WI38 (cell line): Measurements from ENCODE around the gene ADGRA3.

Source experiments
- H3K4me3 ChIP-seq: 2 replicates; pipeline ENCODE4 v1.5.1; 2011; ENCODE audit warnings: low read depth, mild to moderate bottlenecking, control low read depth, low read length
- CTCF ChIP-seq: IDR thresholded peaks from 2 replicates; pipeline ENCODE4 v1.5.1; 2012; ENCODE audit warnings: low read depth, mild to moderate bottlenecking, control low read depth, low read length

Gene ADGRA3

DNA sequence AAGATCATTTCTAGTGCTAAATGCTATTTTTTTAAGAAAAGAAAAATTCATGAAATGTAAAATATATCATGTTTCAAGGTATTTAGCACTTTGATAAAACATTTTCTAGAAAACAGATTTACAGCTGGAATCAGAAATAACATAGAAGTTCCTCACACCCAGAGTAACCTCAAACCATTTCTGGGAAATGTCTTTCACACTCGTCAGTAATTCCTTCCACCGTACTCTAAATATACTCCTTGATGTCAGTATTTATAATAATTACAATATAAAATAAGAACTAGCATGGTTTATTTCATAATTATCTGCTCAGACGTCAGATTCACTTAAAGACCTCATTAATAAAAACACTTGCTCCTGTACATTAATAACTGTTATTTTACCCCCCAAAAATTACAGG, 103.9 kb downstream of the ADGRA3 start:
- H3K4me3 ChIP-seq: no peak overlapping the region
- TF ChIP-seq CTCF: no peak

- TF ChIP-seq CTCF: no peak
- no peak overlapping the region for H3K4me3 ChIP-seq
Measured at GRCh38 chr4:22410645-22411247, 105.1 kb downstream of the ADGRA3 start.

GRCh38 chr4:22408474-22408873, 107.4 kb downstream of the ADGRA3 start:
- no peak overlapping the region for H3K4me3 ChIP-seq
- no peak for TF ChIP-seq CTCF

DNA sequence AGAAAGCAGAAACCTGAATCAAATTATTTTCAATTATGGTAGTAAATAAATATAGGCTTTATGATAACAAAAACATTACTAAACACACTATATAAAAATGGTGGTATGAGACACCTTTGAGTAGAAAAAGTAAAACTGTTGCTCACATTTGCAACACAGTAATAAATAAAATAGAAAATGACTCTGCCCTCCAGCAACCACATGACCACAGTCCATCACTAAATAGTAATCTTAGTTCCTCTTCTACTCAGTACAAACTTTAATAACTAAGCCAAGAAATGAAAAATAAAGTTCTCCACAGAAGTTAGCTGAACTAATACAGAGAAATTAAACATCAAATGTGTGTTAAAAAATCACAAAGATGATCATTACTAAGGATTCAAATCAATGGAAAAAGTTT, 108.5 kb downstream of the ADGRA3 start:
- TF ChIP-seq CTCF: no peak
- no peak overlapping the region for H3K4me3 ChIP-seq

DNA sequence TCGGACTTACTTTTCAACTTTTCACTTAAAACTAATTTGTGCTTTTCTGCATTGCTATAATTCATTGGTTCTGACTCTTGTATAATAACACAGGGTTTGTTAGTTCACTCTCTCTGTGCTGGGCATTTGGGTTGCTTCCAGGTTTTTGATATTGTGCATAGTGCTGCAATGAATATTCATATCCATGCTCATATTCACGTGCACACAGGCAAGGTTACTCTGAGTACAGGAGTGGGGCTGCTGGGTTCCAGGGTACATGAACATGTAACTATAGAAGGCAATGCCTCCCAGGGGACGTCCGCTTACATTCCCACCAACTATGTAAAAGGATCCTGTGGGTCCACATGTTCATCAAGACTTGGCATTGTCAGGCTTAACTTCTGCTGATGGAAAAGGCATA, 117.2 kb downstream of the ADGRA3 start:
- no peak for TF ChIP-seq CTCF
- H3K4me3 ChIP-seq: no peak overlapping the region

- TF ChIP-seq CTCF: no peak
Measured at GRCh38 chr4:22391551-22391950, 124.3 kb downstream of the ADGRA3 start.

DNA sequence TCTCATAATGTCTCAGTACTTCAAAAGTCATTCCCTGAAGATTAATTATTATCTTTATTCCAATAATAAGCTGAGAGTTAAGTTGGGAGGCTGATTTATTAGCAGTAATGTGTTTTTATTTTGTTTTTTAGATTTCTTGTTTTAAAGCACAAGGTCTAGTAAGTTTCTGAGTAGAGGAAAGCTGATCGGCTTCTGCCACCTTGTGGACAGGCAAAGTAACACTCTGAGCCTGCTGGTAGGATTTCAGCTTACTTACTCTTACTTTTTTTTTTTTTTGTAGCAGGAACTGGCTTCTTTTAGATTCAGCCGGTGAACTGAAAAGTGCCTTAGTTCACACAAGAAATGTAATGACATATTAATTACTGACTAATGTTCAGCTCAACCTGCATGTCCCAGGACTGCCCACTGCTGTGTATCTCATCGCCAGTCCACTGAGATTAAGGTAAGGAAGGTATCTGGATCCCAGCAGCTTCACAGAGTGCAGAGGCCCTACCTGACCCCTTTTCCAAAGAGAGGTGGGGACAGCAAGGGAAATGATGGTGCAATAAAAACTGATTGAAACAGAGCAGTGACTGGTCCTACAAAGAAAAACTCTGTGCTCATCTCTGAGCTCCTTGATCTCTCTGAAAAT, 126.5 kb downstream of the ADGRA3 start:
- no peak overlapping the region for H3K4me3 ChIP-seq
- peak; percentile 66 for TF ChIP-seq CTCF

More at GRCh38 chr4:22391551-22391950, 124.3 kb downstream of the ADGRA3 start:
- H3K4me3 ChIP-seq: no peak overlapping the region
